HEK293 (cell line): Measurements from ENCODE around the gene EBNA1BP2.

Experiments used
- EGR2 ChIP-seq: fragments of 450-650 bp; formaldehyde crosslinking; IDR thresholded peaks from 2 replicates; pipeline ENCODE4 v1.5.1; 2016; ENCODE audit warnings: low read depth, missing biosample characterization, missing genetic modification characterization
- ELK4 ChIP-seq: IDR thresholded peaks from 2 replicates; pipeline ENCODE4 v1.6.1; 2011; ENCODE audit warnings: mild to moderate bottlenecking, low read depth, low read length, borderline replicate concordance
- GFI1B ChIP-seq: fragments of 450-650 bp; formaldehyde crosslinking; IDR thresholded peaks from 2 replicates; pipeline ENCODE4 v1.5.1; 2016; ENCODE audit warnings: missing biosample characterization, missing genetic modification characterization
- IKZF3 ChIP-seq: fragments of 450-650 bp; IDR thresholded peaks from 2 replicates; pipeline ENCODE4 v1.5.0; 2018; ENCODE audit warnings: missing biosample characterization, mild to moderate bottlenecking, missing genetic modification characterization, moderate library complexity
- KLF7 ChIP-seq: fragments of 450-650 bp; formaldehyde crosslinking; IDR thresholded peaks from 2 replicates; pipeline ENCODE4 v1.5.1; 2016; ENCODE audit warnings: missing biosample characterization, missing genetic modification characterization, borderline replicate concordance
- PATZ1 ChIP-seq: fragments of 450-650 bp; formaldehyde crosslinking; IDR thresholded peaks from 2 replicates; pipeline ENCODE4 v1.5.1; 2016; ENCODE audit warnings: missing biosample characterization, missing genetic modification characterization
- PRDM2 ChIP-seq: fragments of 450-650 bp; formaldehyde crosslinking; IDR thresholded peaks from 2 replicates; pipeline ENCODE4 v1.5.1; 2016; ENCODE audit warnings: missing biosample characterization, missing genetic modification characterization, borderline replicate concordance
- PRDM4 ChIP-seq: fragments of 450-650 bp; formaldehyde crosslinking; IDR thresholded peaks from 2 replicates; pipeline ENCODE4 v1.5.1; 2017; ENCODE audit warnings: missing biosample characterization, missing genetic modification characterization
- ZIC2 ChIP-seq: fragments of 450-650 bp; formaldehyde crosslinking; IDR thresholded peaks from 2 replicates; pipeline ENCODE4 v1.5.1; 2016; ENCODE audit warnings: missing biosample characterization, missing genetic modification characterization
- ZNF10 ChIP-seq: fragments of 450-650 bp; formaldehyde crosslinking; IDR thresholded peaks from 2 replicates; pipeline ENCODE4 v1.5.1; 2017; ENCODE audit warnings: missing biosample characterization, missing genetic modification characterization
- ZNF114 ChIP-seq: fragments of 450-650 bp; formaldehyde crosslinking; IDR thresholded peaks from 2 replicates; pipeline ENCODE4 v1.5.0; 2017; ENCODE audit warnings: missing biosample characterization, missing genetic modification characterization
- ZNF157 ChIP-seq: fragments of 450-650 bp; formaldehyde crosslinking; IDR thresholded peaks from 2 replicates; pipeline ENCODE4 v1.5.1; 2016; ENCODE audit warnings: missing biosample characterization, missing genetic modification characterization
- ZNF202 ChIP-seq: fragments of 450-650 bp; formaldehyde crosslinking; IDR thresholded peaks from 2 replicates; pipeline ENCODE4 v1.5.1; 2016; ENCODE audit warnings: missing biosample characterization, missing genetic modification characterization, borderline replicate concordance
- ZNF248 ChIP-seq: fragments of 450-650 bp; formaldehyde crosslinking; IDR thresholded peaks from 2 replicates; pipeline ENCODE4 v1.5.1; 2017; ENCODE audit warnings: missing biosample characterization, missing genetic modification characterization
- ZNF26 ChIP-seq: fragments of 450-650 bp; formaldehyde crosslinking; IDR thresholded peaks from 2 replicates; pipeline ENCODE4 v1.5.1; 2016; ENCODE audit warnings: missing biosample characterization, missing genetic modification characterization
- ZNF280C ChIP-seq: fragments of 450-650 bp; formaldehyde crosslinking; IDR thresholded peaks from 2 replicates; pipeline ENCODE4 v1.5.1; 2016; ENCODE audit warnings: missing biosample characterization, missing genetic modification characterization
- ZNF394 ChIP-seq: fragments of 450-650 bp; formaldehyde crosslinking; IDR thresholded peaks from 2 replicates; pipeline ENCODE4 v1.5.1; 2016; ENCODE audit warnings: missing biosample characterization, missing genetic modification characterization, mild to moderate bottlenecking, moderate library complexity, borderline replicate concordance
- ZNF529 ChIP-seq: fragments of 450-650 bp; formaldehyde crosslinking; IDR thresholded peaks from 2 replicates; pipeline ENCODE4 v1.5.1; 2017; ENCODE audit warnings: missing genetic modification characterization, missing biosample characterization; ENCODE audit not compliant: insufficient replicate concordance
- ZNF544 ChIP-seq: fragments of 450-650 bp; formaldehyde crosslinking; IDR thresholded peaks from 2 replicates; pipeline ENCODE4 v1.5.0; 2017; ENCODE audit warnings: missing biosample characterization, missing genetic modification characterization
- ZSCAN23 ChIP-seq: fragments of 450-650 bp; formaldehyde crosslinking; IDR thresholded peaks from 2 replicates; pipeline ENCODE4 v1.5.1; 2016; ENCODE audit warnings: missing biosample characterization, missing genetic modification characterization

EBNA1BP2 gene

GRCh38 chr1:43171876-43172526 is at the start of gene EBNA1BP2, which contains the start of gene CFAP57 (continued):
- no peak for TF ChIP-seq PRDM2
- no peak for TF ChIP-seq IKZF3 (tag by site-specific recombination)
- no peak for TF ChIP-seq ZNF157
- TF ChIP-seq GFI1B: no peak
- peak; percentile 50; the same call in 1 of the 2 replicates for TF ChIP-seq PATZ1 (tag by site-specific recombination)
- no peak for TF ChIP-seq ZNF248
- no peak for TF ChIP-seq ZNF280C (tag by site-specific recombination)
- peak; percentile 97 for TF ChIP-seq ZNF10 (tag by site-specific recombination)
- no peak for TF ChIP-seq PRDM4 (tag by site-specific recombination)
- no peak for TF ChIP-seq ZSCAN23
- TF ChIP-seq ZNF529 (tag by site-specific recombination): no peak
- 0 out of 2 replicates have a peak, but pooled peaks have one; percentile 11 for TF ChIP-seq ZIC2 (tag by site-specific recombination)
- no peak for TF ChIP-seq ZNF202 (tag by site-specific recombination)
- no peak for TF ChIP-seq ZNF544
- no peak for TF ChIP-seq ZNF26 (tag by site-specific recombination)
- TF ChIP-seq EGR2 (tag by site-specific recombination): peak; percentile 91
- peak; percentile 72; the same call in 1 of the 2 replicates for TF ChIP-seq ELK4
- no peak for TF ChIP-seq ZNF114 (tag by site-specific recombination)
- TF ChIP-seq KLF7: no peak
- TF ChIP-seq ZNF394 (tag by site-specific recombination): 0 out of 2 replicates have a peak, but pooled peaks have one; percentile 19
